Daoy (cell line): ENCODE results near the gene ATP2C2. TPM values are rescaled to one million over a fixed set of nuclear protein-coding genes. Genes with fewer than 3 reads are reported as not detected.

Experiments used
- DNase-seq: peaks from one replicate; pipeline ENCODE4 v3.0.0-alpha.2; 2015; ENCODE audit warnings: low read depth
- total RNA-seq: library from RNA; depleted of rRNA; stranded (reverse); fragments of >200 nt; shearing (Covaris generic); gene quantifications from 2 replicates; pipeline ENCODE4 v1.2.3, GENCODE V29; 2014

ATP2C2 gene
- total RNA-seq, 1 experiment from 2014 or later = not detected

DNA sequence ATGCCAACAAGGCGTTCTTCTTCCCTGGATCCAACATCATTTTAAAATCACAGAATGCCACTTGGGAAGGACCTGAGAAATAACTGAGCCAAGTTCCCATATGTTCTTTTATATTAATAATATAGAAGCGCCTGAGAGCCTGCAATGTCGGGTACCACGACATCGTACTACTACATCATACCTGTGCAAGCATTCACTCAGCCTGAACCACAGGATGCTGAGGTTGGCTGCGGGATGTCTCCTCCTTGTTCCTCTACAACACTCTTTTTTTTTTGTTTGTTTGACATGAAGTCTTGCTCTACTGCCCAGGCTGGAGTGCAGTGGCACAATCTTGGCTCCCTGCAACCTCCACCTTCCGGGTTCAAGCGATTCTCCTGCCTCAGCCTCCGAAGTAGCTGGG is 2.1 kb upstream of the ATP2C2 start:
- DNase-seq = no peak

DNA sequence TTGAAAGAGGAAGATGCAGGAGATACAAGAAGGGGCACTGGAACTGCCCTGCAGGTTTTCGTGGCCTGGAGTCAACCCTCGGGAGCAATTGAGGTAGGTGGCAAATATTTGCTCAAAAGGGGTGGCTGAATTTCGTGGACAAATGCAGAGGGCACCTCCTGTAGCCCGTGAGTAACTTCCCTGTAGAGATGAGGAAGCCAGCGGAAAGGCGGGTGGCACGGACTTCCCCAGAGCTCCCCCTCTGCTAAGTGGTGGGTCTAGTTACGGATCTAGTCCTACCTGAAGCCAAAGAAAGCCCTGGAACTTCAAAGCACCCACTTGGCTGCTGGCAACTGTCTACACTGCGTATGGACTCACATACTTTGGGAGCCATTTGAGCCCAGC is 1.0 kb upstream of the ATP2C2 start:
- no peak for DNase-seq

- DNase-seq = no peak
Measured at GRCh38 chr16:84367750-84368307, 509 bp upstream of the ATP2C2 start.

DNA sequence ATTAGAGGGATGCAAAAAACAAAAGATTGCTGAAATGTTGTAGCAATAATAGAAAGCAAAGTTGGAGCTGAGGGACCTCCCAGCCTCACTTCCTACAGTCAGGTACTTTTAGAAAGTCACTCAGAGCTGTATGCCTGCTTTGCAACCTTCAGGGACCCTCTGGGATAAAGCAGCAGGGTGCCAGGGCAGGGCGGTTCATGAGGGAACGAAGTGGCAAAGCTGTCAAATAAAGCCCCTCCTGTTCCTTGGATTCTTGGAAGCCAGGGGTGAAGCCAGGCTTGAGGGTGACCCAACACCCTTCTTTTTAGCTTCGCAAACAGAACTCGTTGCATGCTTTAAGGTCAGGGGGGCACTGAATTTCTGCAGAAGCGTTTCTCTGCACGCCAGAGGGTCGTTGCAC is 767 bp downstream of the ATP2C2 start:
- no peak for DNase-seq

- DNase-seq = no peak
Measured at GRCh38 chr16:84369938-84370627, 1.7 kb downstream of the ATP2C2 start.

GRCh38 chr16:84370723-84371552 is 2.6 kb downstream of the ATP2C2 start:
- no peak for DNase-seq

GRCh38 chr16:84371553-84371865 is 3.2 kb downstream of the ATP2C2 start:
- no peak for DNase-seq

DNA sequence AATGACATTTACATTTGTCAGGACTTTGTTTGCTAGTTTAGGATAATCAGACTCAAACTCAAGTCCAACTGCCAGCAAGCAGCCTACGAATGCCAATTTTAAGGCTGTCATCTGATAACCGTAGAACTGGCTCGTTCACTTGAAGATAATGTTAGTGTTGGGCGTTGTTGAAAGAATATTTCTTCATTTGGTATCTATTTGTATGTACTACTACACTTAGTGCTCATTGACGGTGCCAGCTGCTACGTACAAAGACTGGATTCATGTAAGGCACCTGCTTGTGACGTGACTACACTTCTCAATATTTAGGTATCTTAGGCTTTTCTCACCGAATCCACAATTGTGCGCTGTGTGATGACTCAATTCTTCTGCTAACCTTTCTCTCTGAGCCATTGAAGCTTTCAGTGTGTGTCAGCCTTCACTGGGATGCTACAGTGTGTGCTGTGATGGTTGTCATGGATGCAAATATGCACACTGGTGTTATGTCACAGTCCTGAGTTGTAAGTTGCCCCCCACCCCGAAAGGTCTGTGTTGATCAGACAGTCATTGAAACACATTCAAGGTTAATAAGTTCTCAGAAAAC is 5.7 kb downstream of the ATP2C2 start:
- DNase-seq = no peak

GRCh38 chr16:84378099-84378498 is 9.8 kb downstream of the ATP2C2 start:
- DNase-seq = no peak

DNA sequence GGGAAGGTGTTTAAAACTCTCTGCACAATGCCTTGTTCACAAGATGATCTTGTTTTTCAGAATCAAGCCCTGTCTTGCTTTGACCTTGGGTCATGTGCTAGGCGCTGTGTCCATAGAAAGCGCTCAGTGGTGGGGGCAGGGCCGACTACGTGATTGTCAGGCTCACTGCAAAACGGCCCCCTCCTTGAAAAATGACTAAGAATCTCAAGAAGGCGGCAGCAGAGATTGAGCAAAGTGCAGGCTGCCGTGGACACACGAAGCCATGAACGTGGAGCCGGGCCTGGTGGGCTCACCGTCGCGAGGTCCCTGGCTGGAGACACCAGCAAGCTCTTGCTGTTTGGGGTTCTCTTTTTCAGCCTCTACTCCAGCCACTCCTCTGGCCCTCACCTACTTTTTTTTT is 10.2 kb downstream of the ATP2C2 start:
- no peak for DNase-seq

GRCh38 chr16:84379008-84379708 is 10.8 kb downstream of the ATP2C2 start:
- DNase-seq = no peak

- no peak for DNase-seq
Measured at GRCh38 chr16:84379709-84380362, 11.5 kb downstream of the ATP2C2 start.

- no peak for DNase-seq
Measured at GRCh38 chr16:84380405-84380804, 12.1 kb downstream of the ATP2C2 start.

DNA sequence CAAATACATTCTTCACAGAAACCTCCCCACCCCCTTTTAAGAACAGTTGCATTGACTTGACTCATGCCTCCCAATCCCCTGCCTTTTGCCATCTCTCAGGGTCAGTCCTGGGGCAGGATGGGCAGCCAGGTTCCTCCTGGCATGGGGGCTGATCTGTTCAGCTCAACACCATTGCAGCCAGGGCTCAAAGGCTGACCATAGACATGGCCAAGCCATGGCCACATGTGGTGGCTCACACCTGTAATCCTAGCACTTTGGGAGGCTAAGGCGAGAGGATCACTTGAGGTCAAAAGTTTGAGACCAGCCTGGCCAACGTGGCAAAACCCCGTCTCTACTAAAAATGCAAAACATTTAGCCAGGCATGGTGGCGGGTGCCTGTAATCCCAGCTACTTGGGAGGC is 14.1 kb downstream of the ATP2C2 start:
- DNase-seq = no peak

- DNase-seq = no peak
Measured at GRCh38 chr16:84383106-84383505, 14.8 kb downstream of the ATP2C2 start.

GRCh38 chr16:84386047-84386446 is 17.7 kb downstream of the ATP2C2 start:
- DNase-seq = no peak

GRCh38 chr16:84387021-84387420 is 18.7 kb downstream of the ATP2C2 start:
- no peak for DNase-seq

- DNase-seq = no peak
Measured at GRCh38 chr16:84390131-84390785, 21.9 kb downstream of the ATP2C2 start.

DNA sequence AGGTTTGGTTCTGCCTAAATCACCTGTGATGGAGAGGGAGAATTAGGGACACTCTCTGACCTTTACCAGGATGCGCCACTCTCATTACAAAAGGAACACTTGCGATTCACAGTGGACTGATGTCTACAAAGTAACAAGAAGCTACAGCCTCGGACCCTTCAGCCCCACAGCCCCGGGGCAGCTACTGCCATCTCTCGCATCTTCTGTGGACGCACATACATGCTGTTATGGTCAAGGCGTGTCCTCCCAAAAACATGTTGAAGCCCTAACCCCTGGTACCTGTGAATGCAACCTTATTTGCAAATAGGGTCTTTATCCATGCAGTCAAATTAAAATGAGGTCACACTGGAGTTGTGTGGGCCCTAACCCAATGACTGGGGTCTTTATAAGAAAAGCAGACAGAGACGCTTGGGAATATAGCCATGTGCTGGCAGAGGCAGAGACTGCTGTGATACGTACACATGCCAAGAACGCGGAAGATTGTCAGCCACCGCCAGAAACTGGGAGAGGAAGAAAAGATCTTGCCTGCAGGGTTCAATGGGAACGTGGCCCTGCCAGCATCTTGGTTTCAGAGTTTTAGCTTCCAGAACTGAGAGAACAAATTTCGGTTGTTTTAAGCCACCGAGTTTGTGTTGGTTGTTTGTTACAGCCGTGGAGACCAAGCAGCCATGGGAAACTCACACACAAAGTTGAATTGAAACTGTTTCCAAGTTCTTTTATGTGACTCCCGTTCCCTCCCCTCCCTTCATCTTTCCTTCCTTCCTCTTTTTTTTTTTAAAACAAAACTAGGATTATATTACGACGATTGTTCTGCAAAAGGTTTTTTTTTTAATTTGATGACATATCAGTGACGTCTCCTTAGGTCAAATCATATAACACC is 23.1 kb downstream of the ATP2C2 start:
- no peak for DNase-seq

DNA sequence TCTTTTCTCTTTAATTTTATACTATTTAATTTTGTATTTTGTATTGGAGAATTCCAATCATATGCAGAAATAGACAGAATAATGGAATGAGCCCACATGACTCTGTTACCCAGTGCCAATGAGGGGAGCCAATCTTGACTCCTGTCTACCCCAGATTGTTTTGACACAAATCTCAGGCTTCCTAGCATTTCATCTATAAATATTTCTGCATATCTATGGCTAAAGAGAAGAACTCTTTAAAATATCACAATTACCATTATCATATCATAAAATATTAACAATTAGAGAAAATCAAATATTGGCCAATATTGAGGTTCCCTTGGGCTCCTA is 23.7 kb downstream of the ATP2C2 start:
- DNase-seq = no peak
